Measurements from ENCODE around the gene SENP1.

The SENP1 gene

GRCh38 chr12:48003226-48004052 lies 102.4 kb downstream of the SENP1 start:
- Mint-ChIP-seq H3K27me3 (ENCODE audit: low read depth) (peaks cover 96% of the 10 kb centered on the region), H3K36me3 (ENCODE audit: low read depth) (peaks cover 2% of the 10 kb centered on the region), H3K4me3 (peak overlapping the region; percentile 50), H3K4me1 (ENCODE audit: low read depth) (peaks cover 20% of the 10 kb centered on the region), H3K27ac (no peak overlapping the region), H3K9me3 (no peaks in the 10 kb centered on the region)

GRCh38 chr12:48002773-48003218 lies 103.1 kb downstream of the SENP1 start:
- Mint-ChIP-seq H3K36me3 (ENCODE audit: low read depth) (peaks cover 2% of the 10 kb centered on the region), H3K4me3 (no peak overlapping the region), H3K9me3 (no peaks in the 10 kb centered on the region), H3K27ac (peak overlapping the region; percentile 37), H3K27me3 (ENCODE audit: low read depth) (peaks cover 96% of the 10 kb centered on the region), H3K4me1 (ENCODE audit: low read depth) (peaks cover 20% of the 10 kb centered on the region)

- peaks cover 94% of the 10 kb centered on the region for H3K27me3 Mint-ChIP-seq (ENCODE audit: low read depth)
- no peaks in the 10 kb centered on the region for H3K9me3 Mint-ChIP-seq
- peak overlapping the region; percentile 72 for H3K4me3 Mint-ChIP-seq
- H3K27ac Mint-ChIP-seq = peak overlapping the region; percentile 35
- H3K36me3 Mint-ChIP-seq (ENCODE audit: low read depth) = peaks cover 2% of the 10 kb centered on the region
- H3K4me1 Mint-ChIP-seq (ENCODE audit: low read depth) = peaks cover 20% of the 10 kb centered on the region
Measured at GRCh38 chr12:48002414-48002730, 103.5 kb downstream of the SENP1 start.

- H3K4me3 Mint-ChIP-seq = peak overlapping the region; percentile 72
- H3K36me3 Mint-ChIP-seq (ENCODE audit: low read depth) = no peaks in the 10 kb centered on the region
- H3K9me3 Mint-ChIP-seq = no peaks in the 10 kb centered on the region
- H3K4me1 Mint-ChIP-seq (ENCODE audit: low read depth) = peaks cover 20% of the 10 kb centered on the region
- peak overlapping the region; percentile 35 for H3K27ac Mint-ChIP-seq
- H3K27me3 Mint-ChIP-seq (ENCODE audit: low read depth) = peaks cover 94% of the 10 kb centered on the region
Measured at GRCh38 chr12:48001505-48002413, 104.1 kb downstream of the SENP1 start.

- Mint-ChIP-seq H3K27ac (no peak overlapping the region), H3K9me3 (no peaks in the 10 kb centered on the region), H3K4me3 (peak overlapping the region; percentile 72), H3K4me1 (ENCODE audit: low read depth) (peaks cover 20% of the 10 kb centered on the region), H3K36me3 (ENCODE audit: low read depth) (no peaks in the 10 kb centered on the region), H3K27me3 (ENCODE audit: low read depth) (peaks cover 94% of the 10 kb centered on the region)
Measured at GRCh38 chr12:48000878-48001504, 104.9 kb downstream of the SENP1 start.

- no peak overlapping the region for H3K4me3 Mint-ChIP-seq
- H3K4me1 Mint-ChIP-seq (ENCODE audit: low read depth) = peaks cover 19% of the 10 kb centered on the region
- H3K9me3 Mint-ChIP-seq = no peaks in the 10 kb centered on the region
- peaks cover 94% of the 10 kb centered on the region for H3K27me3 Mint-ChIP-seq (ENCODE audit: low read depth)
- H3K27ac Mint-ChIP-seq = no peak overlapping the region
- H3K36me3 Mint-ChIP-seq (ENCODE audit: low read depth) = no peaks in the 10 kb centered on the region
Measured at GRCh38 chr12:47999816-48000215, 106.1 kb downstream of the SENP1 start.

- Mint-ChIP-seq H3K27ac (no peak overlapping the region), H3K4me1 (ENCODE audit: low read depth) (peaks cover 9% of the 10 kb centered on the region), H3K27me3 (ENCODE audit: low read depth) (peaks cover 99% of the 10 kb centered on the region), H3K36me3 (ENCODE audit: low read depth) (no peaks in the 10 kb centered on the region), H3K9me3 (no peaks in the 10 kb centered on the region), H3K4me3 (no peak overlapping the region)
Measured at GRCh38 chr12:47997321-47997720, 108.6 kb downstream of the SENP1 start.

GRCh38 chr12:47995981-47996401 lies 109.9 kb downstream of the SENP1 start:
- Mint-ChIP-seq H3K27ac (no peak overlapping the region), H3K4me1 (ENCODE audit: low read depth) (peaks cover 9% of the 10 kb centered on the region), H3K4me3 (no peak overlapping the region), H3K36me3 (ENCODE audit: low read depth) (no peaks in the 10 kb centered on the region), H3K27me3 (ENCODE audit: low read depth) (peaks cover 96% of the 10 kb centered on the region), H3K9me3 (no peaks in the 10 kb centered on the region)

- Mint-ChIP-seq H3K27ac (no peak overlapping the region), H3K36me3 (ENCODE audit: low read depth) (no peaks in the 10 kb centered on the region), H3K27me3 (ENCODE audit: low read depth) (peaks cover 89% of the 10 kb centered on the region), H3K9me3 (no peaks in the 10 kb centered on the region), H3K4me3 (no peak overlapping the region), H3K4me1 (ENCODE audit: low read depth) (peaks cover 25% of the 10 kb centered on the region)
Measured at GRCh38 chr12:47993491-47993890, 112.4 kb downstream of the SENP1 start.

All from T-helper 1 cell treated with Interleukin-12 subunit alpha and Interleukin-12 subunit beta and Interleukin-4 antibody, amounts not matched to agents 30 μg/mL and 1 μg/mL, for 36 hours (primary cell).